KMS-11 (cell line): ENCODE data around the gene PCDHGC3.

Experiments used
- H2AFZ ChIP-seq: fragments of 200-600 bp; sonication (generic); 2 replicates; pipeline ENCODE4 v1.6.1; 2016; ENCODE audit warnings: antibody characterized with exemption, mixed run types, low read depth
- H3K27ac ChIP-seq: fragments of 200-600 bp; sonication (generic); 2 replicates; pipeline ENCODE4 v1.6.1; 2016; ENCODE audit warnings: mild to moderate bottlenecking, mixed run types
- H3K27me3 ChIP-seq: fragments of 200-600 bp; sonication (generic); 2 replicates; pipeline ENCODE4 v1.6.1; 2017; ENCODE audit warnings: mild to moderate bottlenecking, low read depth, mixed run types, moderate library complexity; ENCODE audit not compliant: insufficient read depth
- H3K36me3 ChIP-seq: fragments of 200-600 bp; sonication (generic); 2 replicates; pipeline ENCODE4 v1.6.1; 2017; ENCODE audit warnings: mild to moderate bottlenecking, mixed run types; ENCODE audit not compliant: insufficient read depth
- H3K4me1 ChIP-seq: fragments of 200-600 bp; sonication (generic); 2 replicates; pipeline ENCODE4 v1.6.1; 2016; ENCODE audit warnings: mild to moderate bottlenecking, low read depth, mixed run types; ENCODE audit not compliant: poor library complexity, severe bottlenecking
- H3K4me2 ChIP-seq: fragments of 200-600 bp; sonication (generic); 2 replicates; pipeline ENCODE4 v1.7.0; 2016; ENCODE audit warnings: mild to moderate bottlenecking, mixed run types
- H3K4me3 ChIP-seq: fragments of 200-600 bp; sonication (generic); IDR thresholded peaks from 2 replicates; pipeline ENCODE4 v1.6.1; 2017; ENCODE audit warnings: low read depth, low read length, mixed read lengths; ENCODE audit not compliant: insufficient read depth
- H3K79me2 ChIP-seq: fragments of 200-600 bp; sonication (generic); 2 replicates; pipeline ENCODE4 v1.6.1; 2016; ENCODE audit warnings: low read depth, mixed run types; ENCODE audit not compliant: insufficient read depth
- H3K9ac ChIP-seq: fragments of 200-600 bp; sonication (generic); 2 replicates; pipeline ENCODE4 v1.6.1; 2016; ENCODE audit warnings: mild to moderate bottlenecking, mixed run types
- H4K20me1 ChIP-seq: fragments of 200-600 bp; sonication (generic); 2 replicates; pipeline ENCODE4 v1.6.1; 2016; ENCODE audit warnings: mild to moderate bottlenecking, mixed run types; ENCODE audit not compliant: insufficient read depth
- TF ChIP-seq, protein P1 (sequence below): fragments of 200-600 bp; sonication (generic); conservative IDR thresholded peaks from 2 replicates; pipeline ENCODE4 v1.6.1; 2017; ENCODE audit warnings: low read depth, mild to moderate bottlenecking, antibody characterized with exemption, low read length, moderate library complexity, mixed read lengths

Gene PCDHGC3

DNA sequence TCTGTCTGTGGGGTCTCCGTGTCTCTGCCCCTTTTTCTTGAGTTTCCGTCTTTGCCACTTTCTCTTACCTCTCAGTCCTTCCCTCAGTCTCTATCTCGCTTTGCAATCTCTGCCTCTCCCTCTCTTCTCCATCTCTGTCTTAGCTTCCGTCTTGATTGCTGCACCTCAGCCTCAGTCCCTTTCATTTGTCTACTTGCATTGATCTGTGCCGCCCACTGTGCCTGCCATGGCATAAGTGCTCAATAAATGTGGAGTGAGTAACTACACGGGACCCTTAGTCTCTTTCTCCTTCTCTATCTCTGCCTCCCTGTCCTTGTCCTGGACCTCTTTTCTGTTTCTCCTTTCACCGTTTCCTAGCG is 19.7 kb downstream of the PCDHGC3 start:
- H3K4me3 ChIP-seq: no peak overlapping the region
- H3K4me2 ChIP-seq: no peak overlapping the region

DNA sequence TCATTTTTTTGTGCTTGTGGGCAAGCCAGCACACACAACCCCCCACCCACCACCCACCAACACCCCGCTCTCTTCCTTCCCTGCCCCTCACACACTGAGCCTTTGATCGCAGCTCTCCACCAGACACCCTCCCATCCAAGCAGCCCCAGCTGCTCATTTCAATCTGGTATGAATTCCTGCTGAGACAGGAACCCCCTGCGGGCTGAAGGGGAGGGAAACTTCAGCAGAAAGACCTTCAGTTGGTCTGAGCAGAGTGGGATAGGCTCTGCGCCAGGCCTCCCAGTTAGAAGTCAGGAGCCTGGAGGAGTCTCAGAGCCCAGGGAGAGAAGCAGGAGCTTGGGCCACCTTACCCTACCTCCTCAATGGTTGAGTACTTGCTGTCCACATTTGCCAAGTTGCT is 20.3 kb downstream of the PCDHGC3 start:
- H3K4me2 ChIP-seq: no peak overlapping the region
- H3K27me3 ChIP-seq: no peaks in the 10 kb centered on the region
- H3K4me3 ChIP-seq: no peak overlapping the region
- H4K20me1 ChIP-seq: no peaks in the 10 kb centered on the region
- H3K27ac ChIP-seq: no peak overlapping the region
- no peaks in the 10 kb centered on the region for H3K79me2 ChIP-seq
- H2AFZ ChIP-seq: no peak overlapping the region
- H3K4me1 ChIP-seq: no peaks in the 10 kb centered on the region
- TF ChIP-seq, protein P1, sequence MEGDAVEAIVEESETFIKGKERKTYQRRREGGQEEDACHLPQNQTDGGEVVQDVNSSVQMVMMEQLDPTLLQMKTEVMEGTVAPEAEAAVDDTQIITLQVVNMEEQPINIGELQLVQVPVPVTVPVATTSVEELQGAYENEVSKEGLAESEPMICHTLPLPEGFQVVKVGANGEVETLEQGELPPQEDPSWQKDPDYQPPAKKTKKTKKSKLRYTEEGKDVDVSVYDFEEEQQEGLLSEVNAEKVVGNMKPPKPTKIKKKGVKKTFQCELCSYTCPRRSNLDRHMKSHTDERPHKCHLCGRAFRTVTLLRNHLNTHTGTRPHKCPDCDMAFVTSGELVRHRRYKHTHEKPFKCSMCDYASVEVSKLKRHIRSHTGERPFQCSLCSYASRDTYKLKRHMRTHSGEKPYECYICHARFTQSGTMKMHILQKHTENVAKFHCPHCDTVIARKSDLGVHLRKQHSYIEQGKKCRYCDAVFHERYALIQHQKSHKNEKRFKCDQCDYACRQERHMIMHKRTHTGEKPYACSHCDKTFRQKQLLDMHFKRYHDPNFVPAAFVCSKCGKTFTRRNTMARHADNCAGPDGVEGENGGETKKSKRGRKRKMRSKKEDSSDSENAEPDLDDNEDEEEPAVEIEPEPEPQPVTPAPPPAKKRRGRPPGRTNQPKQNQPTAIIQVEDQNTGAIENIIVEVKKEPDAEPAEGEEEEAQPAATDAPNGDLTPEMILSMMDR: no peak
- H3K9ac ChIP-seq: no peak overlapping the region
- H3K36me3 ChIP-seq: no peaks in the 10 kb centered on the region

More for the DNA sequence above, 19.7 kb downstream of the PCDHGC3 start:
- no peak overlapping the region for H3K27ac ChIP-seq
- no peaks in the 10 kb centered on the region for H3K36me3 ChIP-seq
- H3K4me1 ChIP-seq: no peaks in the 10 kb centered on the region
- H4K20me1 ChIP-seq: no peaks in the 10 kb centered on the region
- no peak overlapping the region for H2AFZ ChIP-seq
- H3K9ac ChIP-seq: no peak overlapping the region
- no peaks in the 10 kb centered on the region for H3K27me3 ChIP-seq
- H3K79me2 ChIP-seq: no peaks in the 10 kb centered on the region
- TF ChIP-seq, protein P1: no peak

DNA sequence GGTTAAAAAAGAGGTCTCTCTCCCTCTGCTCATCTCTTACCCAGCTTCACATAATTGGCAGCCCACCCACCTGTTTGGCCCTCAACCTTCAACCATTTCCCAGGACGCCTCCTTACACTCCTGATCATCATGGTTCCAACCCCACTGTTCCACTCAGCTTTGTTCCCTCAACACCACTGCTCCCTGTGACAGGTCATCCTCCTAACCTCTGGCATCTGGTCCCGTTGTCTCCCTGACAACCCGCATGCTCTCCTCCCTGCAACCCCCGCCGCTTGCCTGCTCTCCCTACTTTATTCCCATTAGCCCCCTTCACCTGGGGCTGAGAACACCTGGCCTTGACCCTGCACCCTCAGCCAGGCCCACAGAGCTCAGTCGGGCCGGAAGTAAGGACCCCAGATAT is 26.0 kb downstream of the PCDHGC3 start:
- no peaks in the 10 kb centered on the region for H3K36me3 ChIP-seq

DNA sequence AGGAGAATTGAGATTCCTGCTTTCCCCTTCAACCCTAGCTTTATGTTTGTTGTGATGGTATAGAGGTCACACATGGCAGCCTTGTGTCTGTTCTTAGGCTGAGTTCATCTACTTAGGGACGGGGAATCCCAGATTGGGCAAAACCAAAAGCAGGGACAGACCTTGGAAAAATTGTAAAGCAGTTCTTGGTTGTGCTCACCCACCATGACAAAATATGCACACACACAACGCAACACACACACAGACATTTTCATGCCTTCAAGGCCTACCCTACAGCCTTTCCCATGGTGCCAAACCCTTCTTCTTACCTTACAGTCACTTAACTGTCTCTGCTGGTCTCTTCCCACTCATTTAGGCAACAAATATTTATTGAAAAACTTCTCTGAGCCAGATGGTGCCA is 27.9 kb downstream of the PCDHGC3 start:
- no peak overlapping the region for H3K4me2 ChIP-seq
- no peaks in the 10 kb centered on the region for H3K79me2 ChIP-seq
- no peaks in the 10 kb centered on the region for H3K36me3 ChIP-seq
- H3K4me1 ChIP-seq: no peaks in the 10 kb centered on the region
- H2AFZ ChIP-seq: no peak overlapping the region
- no peak overlapping the region for H3K27ac ChIP-seq
- no peaks in the 10 kb centered on the region for H3K27me3 ChIP-seq
- no peaks in the 10 kb centered on the region for H4K20me1 ChIP-seq
- TF ChIP-seq, protein P1: no peak
- H3K9ac ChIP-seq: no peak overlapping the region
- H3K4me3 ChIP-seq: no peak overlapping the region

More for the DNA sequence above, 26.0 kb downstream of the PCDHGC3 start:
- no peaks in the 10 kb centered on the region for H3K79me2 ChIP-seq
- TF ChIP-seq, protein P1: no peak
- no peak overlapping the region for H3K9ac ChIP-seq
- H3K4me2 ChIP-seq: no peak overlapping the region
- H2AFZ ChIP-seq: no peak overlapping the region
- H3K27me3 ChIP-seq: no peaks in the 10 kb centered on the region
- H3K4me1 ChIP-seq: no peaks in the 10 kb centered on the region
- H3K4me3 ChIP-seq: no peak overlapping the region
- H4K20me1 ChIP-seq: no peaks in the 10 kb centered on the region
- H3K27ac ChIP-seq: no peak overlapping the region
